ENCODE measurements around the gene PLCXD1.

Gene PLCXD1

DNA sequence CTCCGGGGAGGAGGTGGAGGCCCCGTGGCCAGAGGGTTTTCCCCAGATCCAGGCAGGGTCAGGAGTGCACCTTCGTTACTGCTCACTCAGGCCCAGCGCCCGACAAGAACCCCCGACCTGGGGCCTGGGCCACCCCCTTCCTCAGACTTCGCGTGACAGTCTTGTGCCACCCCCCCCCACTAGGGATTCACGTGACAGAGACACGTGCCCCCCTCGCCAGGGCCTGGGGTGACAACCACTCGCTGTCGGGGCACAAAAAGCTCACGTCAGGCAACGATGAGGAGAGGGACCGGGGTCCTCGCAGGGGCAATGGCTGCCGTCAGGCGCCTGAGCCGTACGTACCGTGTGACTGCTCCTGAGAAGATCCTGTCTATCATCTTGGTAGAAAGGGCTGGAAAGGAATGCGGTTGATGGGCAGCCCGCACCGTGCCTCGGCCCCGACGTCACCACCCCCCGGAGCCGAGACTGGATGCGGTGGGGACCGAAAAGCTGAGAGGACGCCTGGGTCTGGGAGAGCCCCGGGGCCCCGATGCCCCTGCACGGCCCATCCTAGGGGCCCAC, 60.4 kb downstream of the PLCXD1 start:
- Mint-ChIP-seq H3K27ac (no peak overlapping the region), H3K4me3 (no peak overlapping the region), H3K9me3 (peaks cover 13% of the 10 kb centered on the region), H3K36me3 (ENCODE audit: low read depth) (peaks cover 52% of the 10 kb centered on the region), H3K4me1 (no peaks in the 10 kb centered on the region), H3K27me3 (ENCODE audit: low read depth) (peaks cover 2% of the 10 kb centered on the region)
- TF ChIP-seq, protein P1, sequence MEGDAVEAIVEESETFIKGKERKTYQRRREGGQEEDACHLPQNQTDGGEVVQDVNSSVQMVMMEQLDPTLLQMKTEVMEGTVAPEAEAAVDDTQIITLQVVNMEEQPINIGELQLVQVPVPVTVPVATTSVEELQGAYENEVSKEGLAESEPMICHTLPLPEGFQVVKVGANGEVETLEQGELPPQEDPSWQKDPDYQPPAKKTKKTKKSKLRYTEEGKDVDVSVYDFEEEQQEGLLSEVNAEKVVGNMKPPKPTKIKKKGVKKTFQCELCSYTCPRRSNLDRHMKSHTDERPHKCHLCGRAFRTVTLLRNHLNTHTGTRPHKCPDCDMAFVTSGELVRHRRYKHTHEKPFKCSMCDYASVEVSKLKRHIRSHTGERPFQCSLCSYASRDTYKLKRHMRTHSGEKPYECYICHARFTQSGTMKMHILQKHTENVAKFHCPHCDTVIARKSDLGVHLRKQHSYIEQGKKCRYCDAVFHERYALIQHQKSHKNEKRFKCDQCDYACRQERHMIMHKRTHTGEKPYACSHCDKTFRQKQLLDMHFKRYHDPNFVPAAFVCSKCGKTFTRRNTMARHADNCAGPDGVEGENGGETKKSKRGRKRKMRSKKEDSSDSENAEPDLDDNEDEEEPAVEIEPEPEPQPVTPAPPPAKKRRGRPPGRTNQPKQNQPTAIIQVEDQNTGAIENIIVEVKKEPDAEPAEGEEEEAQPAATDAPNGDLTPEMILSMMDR (IDR thresholded peaks at IDR 0.05; ENCODE audit: unreplicated experiment in 3 of 3), result no peak

DNA sequence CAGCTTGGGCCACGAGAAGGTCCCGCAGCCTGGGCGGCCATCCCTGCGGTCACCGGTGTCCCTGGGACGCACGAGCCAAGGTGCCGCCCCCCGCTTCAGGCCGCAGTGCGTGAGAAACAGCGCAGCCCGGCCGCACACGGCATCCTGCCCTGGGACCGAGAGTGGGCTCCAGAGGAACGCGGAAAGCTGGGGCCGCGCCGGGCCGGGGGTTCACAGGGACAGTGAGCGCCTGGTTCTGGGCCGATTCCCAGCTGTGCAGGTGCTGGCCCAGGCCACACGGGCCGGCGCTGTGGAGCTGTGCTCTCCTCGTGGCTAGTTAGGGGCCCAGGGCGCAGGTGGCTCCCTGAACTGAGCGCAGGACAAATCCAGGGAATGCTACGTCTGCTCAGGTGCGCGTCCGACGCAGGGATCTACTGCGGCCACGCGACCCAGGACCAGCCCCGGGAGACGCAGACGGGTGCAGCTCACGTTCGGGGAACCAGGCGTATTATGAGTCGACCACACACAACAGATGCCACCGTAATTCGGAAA, 63.3 kb downstream of the PLCXD1 start:
- no peak overlapping the region for H3K27ac Mint-ChIP-seq
- H3K4me1 Mint-ChIP-seq, result peaks cover 14% of the 10 kb centered on the region
- H3K27me3 Mint-ChIP-seq (ENCODE audit: low read depth), result peaks cover 4% of the 10 kb centered on the region
- no peak overlapping the region for H3K4me3 Mint-ChIP-seq
- H3K36me3 Mint-ChIP-seq (ENCODE audit: low read depth), result peaks cover 52% of the 10 kb centered on the region
- TF ChIP-seq, protein P1 (IDR thresholded peaks at IDR 0.05; ENCODE audit: unreplicated experiment in 3 of 3), result no peak
- peaks cover 3% of the 10 kb centered on the region for H3K9me3 Mint-ChIP-seq

DNA sequence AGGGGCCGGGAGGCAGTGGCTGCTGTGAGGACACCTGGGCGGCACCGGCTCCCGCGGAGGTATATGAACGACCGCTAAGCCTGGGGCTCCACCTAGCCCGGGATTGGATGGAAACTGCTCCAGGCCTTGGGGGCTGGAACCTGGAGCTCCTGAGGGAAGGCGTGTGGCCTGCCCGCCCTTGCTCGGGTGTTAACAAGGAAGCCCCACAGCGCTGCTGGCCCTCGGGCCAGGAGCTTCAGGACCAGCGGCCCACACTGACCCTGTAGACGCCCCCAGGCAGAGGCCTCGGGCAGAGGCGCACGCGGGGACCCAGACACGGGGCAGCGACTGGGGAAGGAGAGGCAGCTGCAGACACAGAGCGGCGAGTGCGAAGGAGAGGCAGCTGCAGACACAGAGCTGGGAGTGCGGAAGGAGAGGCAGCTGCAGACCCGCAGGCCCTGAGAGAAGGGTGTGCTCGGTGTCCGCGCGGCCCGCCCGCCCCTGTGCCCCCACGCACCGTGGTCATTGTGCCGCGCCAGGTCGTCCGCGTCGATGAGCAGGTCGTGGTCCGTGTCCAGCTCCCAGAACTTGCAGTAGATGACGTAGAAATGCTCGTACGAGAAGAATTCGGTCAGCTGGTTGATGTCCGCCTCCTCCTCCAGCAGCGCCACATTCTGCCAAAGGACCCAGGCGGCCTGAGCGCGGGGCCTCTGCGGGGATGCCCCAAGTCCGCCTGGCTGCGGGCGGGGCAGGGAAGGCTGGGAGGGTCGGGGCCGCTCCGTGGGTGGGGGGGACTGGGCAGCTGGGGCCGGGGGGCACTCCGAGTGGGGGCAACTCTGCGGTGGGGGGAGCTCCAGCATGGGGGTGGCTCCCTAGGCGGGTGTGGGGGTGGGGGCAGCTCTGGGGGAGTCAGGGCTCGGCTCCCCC, 64.1 kb downstream of the PLCXD1 start:
- H3K36me3 Mint-ChIP-seq (ENCODE audit: low read depth), result peaks cover 57% of the 10 kb centered on the region
- H3K27me3 Mint-ChIP-seq (ENCODE audit: low read depth), result peaks cover 4% of the 10 kb centered on the region
- peaks cover 22% of the 10 kb centered on the region for H3K4me1 Mint-ChIP-seq
- no peak overlapping the region for H3K4me3 Mint-ChIP-seq
- H3K27ac Mint-ChIP-seq, result no peak overlapping the region
- TF ChIP-seq, protein P1 (IDR thresholded peaks at IDR 0.05; ENCODE audit: unreplicated experiment in 3 of 3), result no peak
- H3K9me3 Mint-ChIP-seq, result peaks cover 3% of the 10 kb centered on the region

DNA sequence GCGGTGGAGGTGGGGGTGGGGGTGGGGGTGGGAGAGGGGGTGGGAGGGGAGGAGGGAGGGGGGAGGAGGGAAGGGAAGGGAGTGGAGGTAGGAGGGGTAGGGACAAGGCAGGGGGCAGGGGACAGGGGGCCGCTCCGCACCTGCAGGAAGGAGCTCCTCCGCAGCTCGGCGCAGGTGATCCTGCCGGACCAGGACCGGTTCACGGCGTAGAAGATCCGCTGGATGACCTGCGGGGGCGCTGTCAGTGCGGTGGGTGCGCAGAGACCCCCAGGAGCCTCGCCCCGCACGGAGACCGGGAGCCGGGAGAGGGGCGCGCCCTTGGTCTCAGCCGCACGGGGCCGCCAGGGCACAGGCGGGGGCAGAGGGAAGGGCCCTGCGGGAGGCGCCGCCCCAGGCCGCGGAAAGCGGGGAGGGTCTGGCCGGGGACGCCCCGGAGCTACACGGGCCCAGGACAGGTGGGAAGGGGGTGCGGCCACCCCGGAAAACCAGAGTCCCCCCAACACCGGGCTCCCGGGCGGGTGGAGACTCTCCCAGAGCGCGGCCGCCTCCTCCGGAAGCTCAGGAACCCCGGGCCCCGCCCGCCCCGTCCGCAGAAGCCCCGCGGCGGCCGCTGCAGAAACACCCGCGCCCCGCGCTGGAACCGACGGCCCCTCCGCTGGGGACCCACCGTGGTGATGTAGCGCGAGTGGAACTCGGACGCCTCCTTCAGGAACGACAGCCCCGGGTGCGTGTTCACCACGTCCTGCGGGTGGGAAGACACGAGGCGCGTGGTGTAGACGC, 65.0 kb downstream of the PLCXD1 start:
- H3K4me1 Mint-ChIP-seq, result peaks cover 23% of the 10 kb centered on the region
- TF ChIP-seq, protein P1 (IDR thresholded peaks at IDR 0.05; ENCODE audit: unreplicated experiment in 3 of 3), result no peak
- H3K27me3 Mint-ChIP-seq (ENCODE audit: low read depth), result peaks cover 4% of the 10 kb centered on the region
- H3K4me3 Mint-ChIP-seq, result no peak overlapping the region
- H3K27ac Mint-ChIP-seq, result no peak overlapping the region
- H3K9me3 Mint-ChIP-seq, result peaks cover 3% of the 10 kb centered on the region
- H3K36me3 Mint-ChIP-seq (ENCODE audit: low read depth), result peaks cover 51% of the 10 kb centered on the region

- Mint-ChIP-seq H3K4me3 (no peak overlapping the region), H3K4me1 (peaks cover 24% of the 10 kb centered on the region), H3K36me3 (ENCODE audit: low read depth) (peaks cover 42% of the 10 kb centered on the region), H3K27ac (no peak overlapping the region), H3K27me3 (ENCODE audit: low read depth) (peaks cover 4% of the 10 kb centered on the region), H3K9me3 (no peaks in the 10 kb centered on the region)
- TF ChIP-seq, protein P1 (IDR thresholded peaks at IDR 0.05; ENCODE audit: unreplicated experiment in 3 of 3), result no peak
Observed at GRCh38 chrX:347351-348117, 66.4 kb downstream of the PLCXD1 start.

Data from nephron (organoid).